Stimulated activated CD4-positive, alpha-beta T cell treated with anti-CD3 and anti-CD28 coated beads, TNF-alpha, amount 100 ng/mL, for 1 hour (primary cell): ENCODE measurements around the gene RAB3A.
A peak's percentile ranks its signal among the peaks of the same experiment; 100 is the strongest.

Experiments used
- DNase-seq, 3 donors: peaks; one replicate each; pipeline ENCODE4 v3.0.0-alpha.2; 2020; ENCODE audit warnings: low read depth in 3 of 3, low spot score in 1 of 3

The RAB3A gene

GRCh38 chr19:18152817-18153555 is 50.9 kb downstream of the RAB3A start, which contains the start of gene PIK3R2:
TSS of gene PIK3R2 (plus strand) at chr19:18153163. CDS start at chr19:18155880, 2,717 bp downstream.
- DNase-seq: peak; percentile 98 to 100 (median 99)

GRCh38 chr19:18152442-18152816 is 51.4 kb downstream of the RAB3A start:
- peak; percentile 92 to 96 (median 93) for DNase-seq

GRCh38 chr19:18150776-18151624 is 52.8 kb downstream of the RAB3A start:
- DNase-seq: no peak

GRCh38 chr19:18149596-18149975 is 54.3 kb downstream of the RAB3A start:
- no peak for DNase-seq

GRCh38 chr19:18147396-18147795 is 56.4 kb downstream of the RAB3A start:
- DNase-seq: no peak
